ENCODE results near the gene CCDC149. TPM values are rescaled to one million over a fixed set of nuclear protein-coding genes. Genes with fewer than 3 reads are reported as not detected.
A peak's percentile ranks its signal among the peaks of the same experiment; 100 is the strongest.

CCDC149 gene
- total and polyA plus RNA-seq, 8 donors: 18.8 to 26.1 (median 22.0) TPM

DNA sequence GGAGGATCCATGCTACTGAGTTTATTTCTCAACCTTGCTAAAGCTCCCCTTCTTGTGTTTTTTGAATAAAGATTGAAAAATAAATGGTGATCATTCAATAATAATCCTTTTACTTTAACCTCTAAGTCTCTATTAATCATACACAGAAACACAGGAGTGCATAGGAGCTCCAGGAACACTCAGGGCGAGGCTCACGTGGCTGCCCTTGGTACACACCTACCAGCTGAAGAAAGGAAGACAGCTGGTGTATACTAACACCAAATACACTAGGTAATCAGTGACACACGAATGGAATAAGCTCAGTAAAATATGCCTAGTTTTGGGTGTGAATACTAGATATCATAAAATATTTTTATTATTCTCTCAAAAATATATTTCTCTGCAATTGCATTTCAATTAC is 26.2 kb downstream of the CCDC149 start:
- ATAC-seq: peak; percentile 21
- TF ChIP-seq, protein P1, sequence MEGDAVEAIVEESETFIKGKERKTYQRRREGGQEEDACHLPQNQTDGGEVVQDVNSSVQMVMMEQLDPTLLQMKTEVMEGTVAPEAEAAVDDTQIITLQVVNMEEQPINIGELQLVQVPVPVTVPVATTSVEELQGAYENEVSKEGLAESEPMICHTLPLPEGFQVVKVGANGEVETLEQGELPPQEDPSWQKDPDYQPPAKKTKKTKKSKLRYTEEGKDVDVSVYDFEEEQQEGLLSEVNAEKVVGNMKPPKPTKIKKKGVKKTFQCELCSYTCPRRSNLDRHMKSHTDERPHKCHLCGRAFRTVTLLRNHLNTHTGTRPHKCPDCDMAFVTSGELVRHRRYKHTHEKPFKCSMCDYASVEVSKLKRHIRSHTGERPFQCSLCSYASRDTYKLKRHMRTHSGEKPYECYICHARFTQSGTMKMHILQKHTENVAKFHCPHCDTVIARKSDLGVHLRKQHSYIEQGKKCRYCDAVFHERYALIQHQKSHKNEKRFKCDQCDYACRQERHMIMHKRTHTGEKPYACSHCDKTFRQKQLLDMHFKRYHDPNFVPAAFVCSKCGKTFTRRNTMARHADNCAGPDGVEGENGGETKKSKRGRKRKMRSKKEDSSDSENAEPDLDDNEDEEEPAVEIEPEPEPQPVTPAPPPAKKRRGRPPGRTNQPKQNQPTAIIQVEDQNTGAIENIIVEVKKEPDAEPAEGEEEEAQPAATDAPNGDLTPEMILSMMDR (IDR thresholded peaks at IDR 0.05): no peak
- Histone ChIP-seq H3K4me3 (no peak overlapping the region), H3K9me3 (no peaks in the 10 kb centered on the region), H3K4me1 (no peaks in the 10 kb centered on the region), H3K27ac (no peak overlapping the region), H3K27me3 (no peaks in the 10 kb centered on the region), H3K36me3 (peaks cover 0 to 9% of the 10 kb centered on the region in 2 donors)
- DNase-seq: no peak
- intact Hi-C loops (cut with DNase I): no loop called here

DNA sequence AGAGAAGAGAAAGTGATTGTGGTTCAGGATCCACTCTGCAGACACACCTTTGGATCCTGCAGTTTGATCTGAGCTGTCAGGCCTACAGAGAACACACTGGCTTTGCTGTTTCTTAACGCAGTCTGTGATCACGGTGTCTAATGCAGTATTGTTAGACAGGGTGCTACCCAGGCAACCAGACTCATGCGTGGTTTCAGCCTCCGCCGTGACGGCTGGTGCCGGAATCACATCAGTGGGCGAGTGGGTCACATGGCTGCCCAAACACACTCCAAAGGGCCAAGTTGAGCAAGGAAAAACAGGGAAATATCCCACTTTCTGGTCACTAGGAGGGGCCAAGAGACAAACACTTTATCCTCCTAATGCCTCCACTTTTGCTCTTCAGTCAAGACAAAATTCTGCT is 27.5 kb downstream of the CCDC149 start:
- H3K4me3 ChIP-seq: no peak overlapping the region
- no peaks in the 10 kb centered on the region for H3K4me1 ChIP-seq
- no peaks in the 10 kb centered on the region for H3K36me3 ChIP-seq
- TF ChIP-seq, protein P1 (IDR thresholded peaks at IDR 0.05): no peak
- no peak for ATAC-seq
- no peaks in the 10 kb centered on the region for H3K27me3 ChIP-seq
- no peak for DNase-seq
- no peak overlapping the region for H3K27ac ChIP-seq
- intact Hi-C loops (cut with DNase I): no loop called here
- H3K9me3 ChIP-seq: no peaks in the 10 kb centered on the region

DNA sequence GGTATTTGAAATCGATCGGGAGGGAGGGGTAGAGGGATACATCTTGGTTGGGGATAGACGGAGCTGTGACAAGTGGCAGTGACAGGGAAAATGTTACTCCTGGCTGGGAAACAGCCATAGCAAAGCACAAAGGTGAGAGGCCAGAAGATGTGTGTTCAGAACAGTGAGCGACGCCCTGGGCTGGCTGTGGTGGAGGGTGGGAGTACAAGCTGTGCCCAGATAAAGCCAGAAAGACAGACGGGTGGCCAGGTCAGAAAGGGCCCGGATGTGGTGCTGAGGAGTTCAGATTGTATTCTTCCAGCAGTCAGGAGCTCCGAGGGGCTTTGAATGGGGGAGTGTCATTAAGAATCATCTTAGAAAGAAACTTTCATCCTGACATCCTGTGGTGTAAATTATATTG is 27.9 kb downstream of the CCDC149 start:
- no peaks in the 10 kb centered on the region for H3K4me1 ChIP-seq
- no peak for ATAC-seq
- H3K27me3 ChIP-seq: no peaks in the 10 kb centered on the region
- no peaks in the 10 kb centered on the region for H3K9me3 ChIP-seq
- TF ChIP-seq, protein P1 (IDR thresholded peaks at IDR 0.05): no peak
- no peak overlapping the region for H3K27ac ChIP-seq
- intact Hi-C loops (cut with DNase I): no loop called here
- no peak for DNase-seq
- no peak overlapping the region for H3K4me3 ChIP-seq
- no peaks in the 10 kb centered on the region for H3K36me3 ChIP-seq

DNA sequence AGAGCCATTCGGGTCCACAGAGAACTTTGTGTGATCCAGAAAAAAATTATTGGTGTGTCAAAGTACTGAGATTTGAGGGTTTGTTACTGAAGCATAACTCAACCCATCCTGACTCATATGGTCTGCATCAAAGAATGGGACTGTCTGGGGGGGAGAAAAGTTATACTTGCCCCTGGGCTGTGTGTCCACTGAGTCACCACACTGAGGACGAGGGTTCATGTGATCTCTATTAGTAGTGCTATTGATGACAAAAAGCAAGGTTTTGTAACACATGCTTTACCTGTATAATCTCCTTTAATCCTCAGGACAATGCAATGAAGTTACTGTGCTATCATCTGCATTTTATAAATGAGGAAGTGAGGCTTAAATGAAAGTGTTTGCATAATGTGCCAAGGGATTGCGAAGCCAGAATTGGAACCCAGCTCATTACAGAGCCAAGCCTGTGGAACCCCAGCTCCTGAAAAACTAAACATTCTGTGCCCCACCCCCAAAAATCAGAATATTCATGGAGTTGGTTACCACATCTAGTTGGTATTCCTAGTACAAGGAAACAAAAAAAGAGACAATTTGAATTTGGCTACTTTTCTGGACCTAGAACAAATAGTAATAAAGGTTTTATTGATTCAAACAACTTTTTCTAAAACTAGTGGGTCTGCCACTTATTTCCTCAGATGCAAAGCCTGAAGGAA is 31.2 kb downstream of the CCDC149 start:
- no peaks in the 10 kb centered on the region for H3K9me3 ChIP-seq
- no peak overlapping the region for H3K27ac ChIP-seq
- no peak overlapping the region for H3K4me3 ChIP-seq
- intact Hi-C loops (cut with DNase I): no loop called here
- no peaks in the 10 kb centered on the region for H3K36me3 ChIP-seq
- ATAC-seq (no peak), DNase-seq (no peak)
- TF ChIP-seq, protein P1 (IDR thresholded peaks at IDR 0.05): no peak
- no peaks in the 10 kb centered on the region for H3K4me1 ChIP-seq
- no peaks in the 10 kb centered on the region for H3K27me3 ChIP-seq

DNA sequence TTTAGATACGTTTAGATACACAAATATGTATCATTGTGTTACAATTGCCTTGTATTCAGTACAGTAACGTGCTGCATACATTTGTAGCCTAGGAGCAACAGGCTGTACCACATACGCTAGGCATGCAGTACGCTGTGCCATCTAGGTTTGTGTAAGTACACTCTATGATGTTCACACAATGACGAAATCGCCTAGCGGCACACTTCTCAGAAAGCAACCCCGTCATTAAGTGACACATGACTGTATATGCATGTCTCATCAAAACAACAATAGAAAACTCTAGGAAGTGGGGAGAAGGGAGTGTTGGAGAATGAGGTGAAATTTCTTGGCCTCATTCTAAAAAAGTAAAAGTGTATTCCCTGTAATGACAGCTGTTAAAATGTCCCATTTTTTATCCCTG is 32.7 kb downstream of the CCDC149 start:
- intact Hi-C loops (cut with DNase I): no loop called here
- H3K27ac ChIP-seq: no peak overlapping the region
- ATAC-seq: no peak
- DNase-seq: no peak
- H3K9me3 ChIP-seq: no peaks in the 10 kb centered on the region
- H3K27me3 ChIP-seq: no peaks in the 10 kb centered on the region
- TF ChIP-seq, protein P1 (IDR thresholded peaks at IDR 0.05): no peak
- H3K4me1 ChIP-seq: no peaks in the 10 kb centered on the region
- peaks cover 0 to 3% of the 10 kb centered on the region in 2 donors for H3K36me3 ChIP-seq
- H3K4me3 ChIP-seq: no peak overlapping the region

All from left lung (tissue), 10 donors.